Loucy (cell line): ENCODE results near the gene CD7.

Experiments used
- EZH2phosphoT487 ChIP-seq: fragments of 200-600 bp; IDR thresholded peaks from 2 replicates; pipeline ENCODE4 v1.6.1; 2018; ENCODE audit warnings: antibody characterized with exemption, mild to moderate bottlenecking, moderate library complexity, borderline replicate concordance
- TF ChIP-seq, protein P1 (sequence below): fragments of 200-600 bp; sonication (generic); conservative IDR thresholded peaks from 2 replicates; pipeline ENCODE4 v1.5.1; 2014; ENCODE audit warnings: mild to moderate bottlenecking, antibody characterized with exemption, low read length

GRCh38 chr17:82346342-82347300, 29.2 kb upstream of the CD7 start:
- TF ChIP-seq, protein P1, sequence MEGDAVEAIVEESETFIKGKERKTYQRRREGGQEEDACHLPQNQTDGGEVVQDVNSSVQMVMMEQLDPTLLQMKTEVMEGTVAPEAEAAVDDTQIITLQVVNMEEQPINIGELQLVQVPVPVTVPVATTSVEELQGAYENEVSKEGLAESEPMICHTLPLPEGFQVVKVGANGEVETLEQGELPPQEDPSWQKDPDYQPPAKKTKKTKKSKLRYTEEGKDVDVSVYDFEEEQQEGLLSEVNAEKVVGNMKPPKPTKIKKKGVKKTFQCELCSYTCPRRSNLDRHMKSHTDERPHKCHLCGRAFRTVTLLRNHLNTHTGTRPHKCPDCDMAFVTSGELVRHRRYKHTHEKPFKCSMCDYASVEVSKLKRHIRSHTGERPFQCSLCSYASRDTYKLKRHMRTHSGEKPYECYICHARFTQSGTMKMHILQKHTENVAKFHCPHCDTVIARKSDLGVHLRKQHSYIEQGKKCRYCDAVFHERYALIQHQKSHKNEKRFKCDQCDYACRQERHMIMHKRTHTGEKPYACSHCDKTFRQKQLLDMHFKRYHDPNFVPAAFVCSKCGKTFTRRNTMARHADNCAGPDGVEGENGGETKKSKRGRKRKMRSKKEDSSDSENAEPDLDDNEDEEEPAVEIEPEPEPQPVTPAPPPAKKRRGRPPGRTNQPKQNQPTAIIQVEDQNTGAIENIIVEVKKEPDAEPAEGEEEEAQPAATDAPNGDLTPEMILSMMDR = no peak
- no peak for TF ChIP-seq EZH2phosphoT487
